Loucy (cell line): ENCODE measurements around the gene A2M.

Source experiments
- EZH2phosphoT487 ChIP-seq: fragments of 200-600 bp; IDR thresholded peaks from 2 replicates; pipeline ENCODE4 v1.6.1; 2018; ENCODE audit warnings: antibody characterized with exemption, mild to moderate bottlenecking, moderate library complexity, borderline replicate concordance
- TF ChIP-seq, protein P1 (sequence below): fragments of 200-600 bp; sonication (generic); conservative IDR thresholded peaks from 2 replicates; pipeline ENCODE4 v1.5.1; 2014; ENCODE audit warnings: mild to moderate bottlenecking, antibody characterized with exemption, low read length

DNA sequence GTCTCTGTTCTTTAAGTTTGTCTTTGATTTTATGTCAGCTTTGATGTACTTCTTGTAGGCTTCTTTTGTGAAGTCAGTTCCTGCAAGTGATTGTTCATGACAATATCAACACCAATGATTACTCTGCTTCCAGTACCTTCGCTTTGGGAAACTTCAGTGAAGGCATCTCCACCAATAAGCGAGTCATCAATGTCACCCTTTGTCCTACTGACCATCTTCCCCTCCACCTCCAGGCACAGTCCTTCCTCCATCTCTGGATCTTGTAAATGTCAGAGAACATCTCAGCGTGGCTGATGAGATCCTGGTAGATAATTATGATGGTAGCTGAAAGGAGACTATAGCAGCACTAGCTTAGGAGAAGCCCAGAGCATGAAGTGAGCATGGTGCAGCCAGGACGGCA lies 40.4 kb upstream of the A2M start:
- TF ChIP-seq, protein P1, sequence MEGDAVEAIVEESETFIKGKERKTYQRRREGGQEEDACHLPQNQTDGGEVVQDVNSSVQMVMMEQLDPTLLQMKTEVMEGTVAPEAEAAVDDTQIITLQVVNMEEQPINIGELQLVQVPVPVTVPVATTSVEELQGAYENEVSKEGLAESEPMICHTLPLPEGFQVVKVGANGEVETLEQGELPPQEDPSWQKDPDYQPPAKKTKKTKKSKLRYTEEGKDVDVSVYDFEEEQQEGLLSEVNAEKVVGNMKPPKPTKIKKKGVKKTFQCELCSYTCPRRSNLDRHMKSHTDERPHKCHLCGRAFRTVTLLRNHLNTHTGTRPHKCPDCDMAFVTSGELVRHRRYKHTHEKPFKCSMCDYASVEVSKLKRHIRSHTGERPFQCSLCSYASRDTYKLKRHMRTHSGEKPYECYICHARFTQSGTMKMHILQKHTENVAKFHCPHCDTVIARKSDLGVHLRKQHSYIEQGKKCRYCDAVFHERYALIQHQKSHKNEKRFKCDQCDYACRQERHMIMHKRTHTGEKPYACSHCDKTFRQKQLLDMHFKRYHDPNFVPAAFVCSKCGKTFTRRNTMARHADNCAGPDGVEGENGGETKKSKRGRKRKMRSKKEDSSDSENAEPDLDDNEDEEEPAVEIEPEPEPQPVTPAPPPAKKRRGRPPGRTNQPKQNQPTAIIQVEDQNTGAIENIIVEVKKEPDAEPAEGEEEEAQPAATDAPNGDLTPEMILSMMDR, result no peak
- TF ChIP-seq EZH2phosphoT487, result no peak
